ENCODE results near the gene NPHP3. TPM values are rescaled to one million over a fixed set of nuclear protein-coding genes. Genes with fewer than 3 reads are reported as not detected.

The NPHP3 gene
- total RNA-seq, 2 experiments from 2014 or later: 25.5 to 27.4 TPM

GRCh38 chr3:132645058-132645457, 77.2 kb downstream of the NPHP3 start:
- TF ChIP-seq CTCF (IDR thresholded peaks at IDR 0.05): no peak
- Histone ChIP-seq H3K4me3 (ENCODE audit: low read length) (no peak overlapping the region), H3K27me3 (ENCODE audit: control insufficient read depth in 1 of 2, insufficient read depth in 2 of 2, low read length in 2 of 2) (no peaks in the 10 kb centered on the region), H3K9me3 (ENCODE audit: control insufficient read depth in 1 of 2, insufficient read depth in 1 of 2, low read length in 2 of 2) (no peaks in the 10 kb centered on the region), H3K36me3 (ENCODE audit: insufficient read depth, low read length) (peaks cover 8% of the 10 kb centered on the region), H3K27ac (ENCODE audit: low read depth in 1 of 2, low read length in 2 of 2) (no peak overlapping the region), H3K4me1 (ENCODE audit: insufficient read depth, low read length) (no peaks in the 10 kb centered on the region)
- Mint-ChIP-seq H3K27ac (no peak overlapping the region), H3K36me3 (ENCODE audit: low read depth) (peaks cover 8% of the 10 kb centered on the region), H3K27me3 (no peaks in the 10 kb centered on the region), H3K9me3 (no peaks in the 10 kb centered on the region), H3K4me1 (ENCODE audit: low read depth) (peaks cover 3% of the 10 kb centered on the region), H3K4me3 (no peak overlapping the region)
- no peak for ATAC-seq (ENCODE audit: poor library complexity)
- ChIA-PET CTCF (interaction anchor here (0.7 kb wide), 1 partner anchor 19 kb away, joined by 3 read pairs; no protein-coding TSS in a partner anchor), POLR2A (no interaction called here)
- intact Hi-C loops (cut with DNase I, micrococcal nuclease): no loop called here
- no peak for DNase-seq

- peaks cover 25% of the 10 kb centered on the region for H3K36me3 Mint-ChIP-seq (ENCODE audit: low read depth)
- TF ChIP-seq CTCF (IDR thresholded peaks at IDR 0.05): no peak
- Histone ChIP-seq H3K4me1 (ENCODE audit: insufficient read depth, low read length) (no peaks in the 10 kb centered on the region), H3K9me3 (ENCODE audit: control insufficient read depth in 1 of 2, insufficient read depth in 1 of 2, low read length in 2 of 2) (no peaks in the 10 kb centered on the region), H3K4me3 (ENCODE audit: low read length) (no peak overlapping the region), H3K27me3 (ENCODE audit: control insufficient read depth in 1 of 2, insufficient read depth in 2 of 2, low read length in 2 of 2) (no peaks in the 10 kb centered on the region), H3K27ac (ENCODE audit: low read depth in 1 of 2, low read length in 2 of 2) (no peak overlapping the region), H3K36me3 (ENCODE audit: insufficient read depth, low read length) (peaks cover 16% of the 10 kb centered on the region)
- no peak overlapping the region for H3K27ac Mint-ChIP-seq
- ChIA-PET POLR2A (no interaction called here), CTCF (interaction anchor here (0.6 to 1.5 kb wide), 2 partner anchors 18 to 23 kb away, joined by 3 read pairs; no protein-coding TSS in a partner anchor)
- peaks cover 3% of the 10 kb centered on the region for H3K4me1 Mint-ChIP-seq (ENCODE audit: low read depth)
- H3K9me3 Mint-ChIP-seq: no peaks in the 10 kb centered on the region
- no peak for DNase-seq
- no peaks in the 10 kb centered on the region for H3K27me3 Mint-ChIP-seq
- ATAC-seq (ENCODE audit: poor library complexity): no peak
- no peak overlapping the region for H3K4me3 Mint-ChIP-seq
- intact Hi-C loops (cut with DNase I, micrococcal nuclease): loop anchor here in 1 of 2 experiments (2.0 kb wide), 2 partner anchors 109 to 293 kb away; no protein-coding TSS in a partner anchor
Measured at GRCh38 chr3:132643366-132643765, 78.8 kb downstream of the NPHP3 start.

GRCh38 chr3:132642539-132642847, 79.7 kb downstream of the NPHP3 start:
- peaks cover 34% of the 10 kb centered on the region for H3K36me3 Mint-ChIP-seq (ENCODE audit: low read depth)
- H3K27me3 Mint-ChIP-seq: no peaks in the 10 kb centered on the region
- intact Hi-C loops (cut with DNase I, micrococcal nuclease): loop anchor here (1.0 to 2.0 kb wide), 4 partner anchors 106 to 292 kb away; no protein-coding TSS in a partner anchor
- no peak for ATAC-seq (ENCODE audit: poor library complexity)
- Histone ChIP-seq H3K9me3 (ENCODE audit: control insufficient read depth in 1 of 2, insufficient read depth in 1 of 2, low read length in 2 of 2) (no peaks in the 10 kb centered on the region), H3K27ac (ENCODE audit: low read depth in 1 of 2, low read length in 2 of 2) (no peak overlapping the region), H3K4me1 (ENCODE audit: insufficient read depth, low read length) (no peaks in the 10 kb centered on the region), H3K36me3 (ENCODE audit: insufficient read depth, low read length) (peaks cover 20% of the 10 kb centered on the region), H3K27me3 (ENCODE audit: control insufficient read depth in 1 of 2, insufficient read depth in 2 of 2, low read length in 2 of 2) (no peaks in the 10 kb centered on the region), H3K4me3 (ENCODE audit: low read length) (no peak overlapping the region)
- H3K4me3 Mint-ChIP-seq: no peak overlapping the region
- DNase-seq: no peak
- H3K4me1 Mint-ChIP-seq (ENCODE audit: low read depth): no peaks in the 10 kb centered on the region
- ChIA-PET CTCF (interaction anchor here (0.6 to 2.0 kb wide), 6 partner anchors 16 to 290 kb away, joined by 3 to 11 read pairs (median 4); no protein-coding TSS in a partner anchor), POLR2A (interaction anchor here (0.9 kb wide), 1 partner anchor 19 kb away, joined by 3 read pairs; no protein-coding TSS in a partner anchor)
- no peak overlapping the region for H3K27ac Mint-ChIP-seq
- peak; percentile 43 for TF ChIP-seq CTCF (IDR thresholded peaks at IDR 0.05)
- H3K9me3 Mint-ChIP-seq: no peaks in the 10 kb centered on the region
